Astrocyte of the cerebellum (primary cell): Measurements from ENCODE around the gene TADA1.

ENCODE experiments used
- DNase-seq: peaks from one replicate; pipeline ENCODE4 v3.0.0-alpha.2; 2011; ENCODE audit warnings: low read depth
- H3K4me3 ChIP-seq: 2 replicates; pipeline ENCODE4 v1.5.1; 2011; ENCODE audit warnings: mild to moderate bottlenecking, low read depth, low read length, moderate library complexity
- CTCF ChIP-seq: IDR thresholded peaks from 2 replicates; pipeline ENCODE4 v1.5.1; 2012; ENCODE audit warnings: low read length, low read depth, moderate library complexity, mild to moderate bottlenecking; ENCODE audit errors: missing control alignments
- in situ Hi-C: cut with HindIII; loops from 2 replicates; pipeline ENCODE4 v1.10.0; 2017; ENCODE audit warnings: low sequenced_read_pairs

The TADA1 gene

DNA sequence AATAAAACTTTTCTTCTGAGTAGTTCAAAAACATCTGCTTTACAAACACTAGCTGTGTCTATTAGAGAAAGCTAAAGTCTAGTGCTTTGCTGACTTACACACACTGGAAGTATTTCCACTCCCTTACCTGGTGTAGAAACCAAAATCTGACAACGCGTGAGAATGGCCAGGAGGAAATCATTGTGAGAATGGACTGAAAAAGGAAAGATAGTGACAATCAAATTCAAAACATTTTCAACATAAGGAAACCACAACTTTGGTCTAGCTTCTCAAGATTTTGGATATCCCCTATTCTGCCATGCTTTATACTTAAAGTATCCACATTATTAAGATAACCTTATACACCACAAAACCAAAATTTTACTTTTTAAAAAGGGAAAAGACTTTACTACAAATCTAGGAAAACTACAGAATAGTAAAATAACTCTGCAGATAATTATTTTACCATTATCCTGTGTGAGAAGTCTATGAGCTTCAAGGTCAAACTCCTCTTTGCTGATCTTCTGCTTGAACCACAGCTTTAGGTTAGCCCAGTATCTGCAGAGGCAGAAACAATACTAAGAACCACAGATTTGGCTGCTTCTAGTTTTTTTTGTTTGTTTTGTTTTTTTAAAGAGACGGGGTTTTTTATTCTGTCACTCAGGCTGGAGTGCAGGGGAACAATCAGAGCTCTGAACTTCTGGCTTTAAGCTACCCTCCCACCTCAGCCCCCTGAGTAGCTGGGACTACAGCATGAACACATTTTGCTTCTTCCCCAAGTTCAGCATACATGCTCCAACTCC, 6.6 kb downstream of the TADA1 start:
- DNase-seq: no peak
- TF ChIP-seq CTCF: no peak
- in situ Hi-C loops: no loop called here
- no peak overlapping the region for H3K4me3 ChIP-seq

DNA sequence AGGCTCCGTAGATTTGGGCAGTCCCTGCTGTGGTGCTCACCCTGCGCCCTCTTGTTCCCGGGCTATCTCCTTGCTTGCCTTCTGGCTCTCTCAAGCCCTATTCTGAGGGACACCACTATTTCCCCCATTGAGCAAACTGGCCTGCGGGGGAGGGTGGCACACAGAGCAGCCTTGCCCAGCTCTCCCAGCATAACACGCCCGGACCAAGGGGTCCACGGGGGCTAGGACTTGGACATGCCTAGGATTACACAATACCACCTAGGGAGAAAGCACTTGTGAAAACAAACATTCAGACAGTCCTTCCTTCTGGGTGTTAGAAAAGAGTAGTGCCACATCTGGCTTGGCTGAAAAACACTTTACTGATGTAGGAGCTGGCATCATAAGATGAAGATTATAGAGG, 7.4 kb downstream of the TADA1 start:
- in situ Hi-C loops: no loop called here
- TF ChIP-seq CTCF: no peak
- H3K4me3 ChIP-seq: no peak overlapping the region
- DNase-seq: no peak

DNA sequence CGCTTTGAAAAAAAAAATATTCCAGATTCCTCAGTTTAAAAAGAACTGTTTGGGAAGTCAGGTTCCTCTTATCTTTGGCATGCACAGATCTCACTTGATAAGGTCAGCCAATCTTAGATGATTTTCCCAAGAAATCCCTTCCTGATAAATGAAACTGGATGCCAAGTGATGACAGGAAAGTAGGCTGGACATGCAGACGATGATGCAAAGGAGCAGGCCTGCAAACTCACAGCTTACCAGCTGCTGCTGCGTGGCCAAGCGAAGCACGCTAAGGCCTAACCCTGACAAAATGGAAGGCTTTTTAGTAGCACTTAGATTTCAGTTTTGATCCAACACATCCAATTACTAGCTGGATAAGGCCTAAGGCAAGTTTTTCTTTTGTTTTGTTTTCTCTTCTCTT, 10.1 kb downstream of the TADA1 start:
- DNase-seq: no peak
- H3K4me3 ChIP-seq: no peak overlapping the region
- in situ Hi-C loops: no loop called here
- no peak for TF ChIP-seq CTCF

GRCh38 chr1:166859597-166859996, 16.5 kb downstream of the TADA1 start:
- no peak for TF ChIP-seq CTCF
- H3K4me3 ChIP-seq: no peak overlapping the region
- no peak for DNase-seq
- in situ Hi-C loops: no loop called here

GRCh38 chr1:166858726-166859419, 17.2 kb downstream of the TADA1 start:
- no peak for TF ChIP-seq CTCF
- H3K4me3 ChIP-seq: no peak overlapping the region
- DNase-seq: no peak
- in situ Hi-C loops: no loop called here

DNA sequence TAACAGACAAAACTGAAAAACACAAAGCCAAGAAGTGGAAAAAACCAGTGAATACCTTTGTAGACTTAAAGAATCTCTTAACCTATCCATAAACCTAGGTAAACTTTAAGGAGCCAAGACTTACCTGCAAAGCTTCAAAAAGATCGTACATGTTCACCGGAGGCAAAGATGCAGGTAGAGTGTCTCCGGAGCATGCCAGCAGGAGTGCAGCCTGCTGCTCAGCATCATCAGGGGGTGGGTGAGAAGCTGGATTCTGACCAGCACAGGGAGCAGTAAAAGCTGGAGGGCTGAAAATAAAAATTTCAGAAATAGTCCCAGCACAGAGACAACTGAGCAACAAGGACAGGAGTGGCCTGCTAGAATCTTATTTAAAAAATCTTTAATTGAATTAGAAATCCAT, 18.1 kb downstream of the TADA1 start:
- H3K4me3 ChIP-seq: no peak overlapping the region
- in situ Hi-C loops: no loop called here
- TF ChIP-seq CTCF: no peak
- no peak for DNase-seq
